ENCODE data around the gene EXTL1. TPM values are rescaled to one million over a fixed set of nuclear protein-coding genes. Genes with fewer than 3 reads are reported as not detected.

EXTL1 gene
- total and polyA plus RNA-seq, 2 donors from 2014 or later, result 0.28 to 0.45 TPM

DNA sequence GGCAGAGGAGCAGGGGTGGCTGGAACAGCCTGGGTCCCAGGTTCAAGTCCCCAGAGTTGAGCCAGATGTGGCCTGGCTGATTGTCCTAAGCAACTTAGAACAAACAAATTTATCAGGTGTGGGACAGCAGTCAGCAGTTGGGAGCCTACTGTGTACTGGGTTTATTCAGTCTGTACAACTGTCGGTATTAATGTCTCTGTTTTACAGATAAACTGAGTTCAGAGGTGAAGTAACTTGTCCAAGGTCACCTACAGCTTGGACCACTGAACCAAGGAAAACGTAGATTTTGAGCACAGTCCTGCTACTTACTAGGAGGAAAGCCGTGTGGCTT, 60.4 kb downstream of the EXTL1 start:
- FAIRE-seq, result no peak

GRCh38 chr1:26083208-26083607, 61.6 kb downstream of the EXTL1 start:
- TF ChIP-seq, protein P1, sequence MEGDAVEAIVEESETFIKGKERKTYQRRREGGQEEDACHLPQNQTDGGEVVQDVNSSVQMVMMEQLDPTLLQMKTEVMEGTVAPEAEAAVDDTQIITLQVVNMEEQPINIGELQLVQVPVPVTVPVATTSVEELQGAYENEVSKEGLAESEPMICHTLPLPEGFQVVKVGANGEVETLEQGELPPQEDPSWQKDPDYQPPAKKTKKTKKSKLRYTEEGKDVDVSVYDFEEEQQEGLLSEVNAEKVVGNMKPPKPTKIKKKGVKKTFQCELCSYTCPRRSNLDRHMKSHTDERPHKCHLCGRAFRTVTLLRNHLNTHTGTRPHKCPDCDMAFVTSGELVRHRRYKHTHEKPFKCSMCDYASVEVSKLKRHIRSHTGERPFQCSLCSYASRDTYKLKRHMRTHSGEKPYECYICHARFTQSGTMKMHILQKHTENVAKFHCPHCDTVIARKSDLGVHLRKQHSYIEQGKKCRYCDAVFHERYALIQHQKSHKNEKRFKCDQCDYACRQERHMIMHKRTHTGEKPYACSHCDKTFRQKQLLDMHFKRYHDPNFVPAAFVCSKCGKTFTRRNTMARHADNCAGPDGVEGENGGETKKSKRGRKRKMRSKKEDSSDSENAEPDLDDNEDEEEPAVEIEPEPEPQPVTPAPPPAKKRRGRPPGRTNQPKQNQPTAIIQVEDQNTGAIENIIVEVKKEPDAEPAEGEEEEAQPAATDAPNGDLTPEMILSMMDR (IDR thresholded peaks at IDR 0.05; ENCODE audit: borderline replicate concordance, extremely low read depth, insufficient read depth), result no peak
- no peaks in the 10 kb centered on the region for H3K4me1 ChIP-seq (ENCODE audit: control insufficient read depth in 2 of 3, insufficient read depth in 2 of 3, low read depth in 1 of 3, low read length in 3 of 3)
- no peak overlapping the region for H3K27ac ChIP-seq (ENCODE audit: low read depth in 2 of 2, low read length in 2 of 2)
- H3K9ac ChIP-seq (ENCODE audit: low read length in 3 of 3), result no peak overlapping the region
- no peaks in the 10 kb centered on the region for H3K36me3 ChIP-seq (ENCODE audit: control insufficient read depth in 2 of 3, insufficient read depth in 3 of 3, low read length in 3 of 3)
- no peak for FAIRE-seq
- DNase-seq, result no peak
- intact Hi-C loops (cut with DNase I), result no loop called here
- no peak overlapping the region for H3K4me3 ChIP-seq (ENCODE audit: low read length in 3 of 3)
- no peaks in the 10 kb centered on the region for H3K27me3 ChIP-seq (ENCODE audit: control insufficient read depth, insufficient read depth, low read length)
- H3K9me3 ChIP-seq (ENCODE audit: control insufficient read depth in 2 of 3, insufficient read depth in 1 of 3, low read length in 3 of 3), result no peaks in the 10 kb centered on the region

More for the DNA sequence above, 60.4 kb downstream of the EXTL1 start:
- Histone ChIP-seq H3K4me1 (ENCODE audit: control insufficient read depth in 2 of 3, insufficient read depth in 2 of 3, low read depth in 1 of 3, low read length in 3 of 3) (no peaks in the 10 kb centered on the region), H3K36me3 (ENCODE audit: control insufficient read depth in 2 of 3, insufficient read depth in 3 of 3, low read length in 3 of 3) (no peaks in the 10 kb centered on the region), H3K27ac (ENCODE audit: low read depth in 2 of 2, low read length in 2 of 2) (no peak overlapping the region), H3K27me3 (ENCODE audit: control insufficient read depth, insufficient read depth, low read length) (no peaks in the 10 kb centered on the region), H3K4me3 (ENCODE audit: low read length in 3 of 3) (no peak overlapping the region), H3K9me3 (ENCODE audit: control insufficient read depth in 2 of 3, insufficient read depth in 1 of 3, low read length in 3 of 3) (no peaks in the 10 kb centered on the region), H3K9ac (ENCODE audit: low read length in 3 of 3) (no peak overlapping the region)
- DNase-seq, result no peak
- intact Hi-C loops (cut with DNase I), result no loop called here
- TF ChIP-seq, protein P1 (IDR thresholded peaks at IDR 0.05; ENCODE audit: borderline replicate concordance, extremely low read depth, insufficient read depth), result no peak

DNA sequence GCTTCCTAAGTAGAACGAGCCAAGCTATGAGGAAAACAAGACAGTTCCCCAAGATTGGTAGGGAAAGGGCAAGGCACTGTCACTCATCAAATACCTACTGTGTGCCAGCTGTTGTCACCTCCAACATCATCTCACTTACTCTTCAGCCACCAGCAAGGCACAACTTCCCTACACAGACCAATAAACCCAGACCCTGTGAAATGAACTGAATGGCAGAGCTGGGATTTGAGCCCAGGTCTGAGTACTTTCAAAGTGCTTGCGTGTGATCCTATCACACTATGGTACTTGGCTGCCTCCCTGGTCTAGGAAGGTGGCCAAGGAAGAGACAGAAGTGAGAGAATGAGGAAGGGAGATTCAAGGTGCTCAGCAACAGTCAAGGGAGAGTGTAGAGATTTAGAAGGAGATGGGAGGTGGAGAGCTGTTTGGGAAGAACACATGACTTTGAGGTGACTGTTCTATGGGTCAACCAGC, 62.6 kb downstream of the EXTL1 start:
- H3K4me3 ChIP-seq (ENCODE audit: low read length in 3 of 3), result no peak overlapping the region
- intact Hi-C loops (cut with DNase I), result no loop called here
- no peaks in the 10 kb centered on the region for H3K4me1 ChIP-seq (ENCODE audit: control insufficient read depth in 2 of 3, insufficient read depth in 2 of 3, low read depth in 1 of 3, low read length in 3 of 3)
- FAIRE-seq, result no peak
- H3K27me3 ChIP-seq (ENCODE audit: control insufficient read depth, insufficient read depth, low read length), result no peaks in the 10 kb centered on the region
- TF ChIP-seq, protein P1 (IDR thresholded peaks at IDR 0.05; ENCODE audit: borderline replicate concordance, extremely low read depth, insufficient read depth), result no peak
- no peak overlapping the region for H3K9ac ChIP-seq (ENCODE audit: low read length in 3 of 3)
- H3K9me3 ChIP-seq (ENCODE audit: control insufficient read depth in 2 of 3, insufficient read depth in 1 of 3, low read length in 3 of 3), result no peaks in the 10 kb centered on the region
- no peaks in the 10 kb centered on the region for H3K36me3 ChIP-seq (ENCODE audit: control insufficient read depth in 2 of 3, insufficient read depth in 3 of 3, low read length in 3 of 3)
- no peak for DNase-seq
- H3K27ac ChIP-seq (ENCODE audit: low read depth in 2 of 2, low read length in 2 of 2), result no peak overlapping the region

GRCh38 chr1:26084844-26085243, 63.3 kb downstream of the EXTL1 start:
- H3K27ac ChIP-seq (ENCODE audit: low read depth in 2 of 2, low read length in 2 of 2), result no peak overlapping the region
- H3K36me3 ChIP-seq (ENCODE audit: control insufficient read depth in 2 of 3, insufficient read depth in 3 of 3, low read length in 3 of 3), result no peaks in the 10 kb centered on the region
- H3K4me1 ChIP-seq (ENCODE audit: control insufficient read depth in 2 of 3, insufficient read depth in 2 of 3, low read depth in 1 of 3, low read length in 3 of 3), result no peaks in the 10 kb centered on the region
- intact Hi-C loops (cut with DNase I), result no loop called here
- TF ChIP-seq, protein P1 (IDR thresholded peaks at IDR 0.05; ENCODE audit: borderline replicate concordance, extremely low read depth, insufficient read depth), result no peak
- FAIRE-seq, result no peak
- no peak overlapping the region for H3K4me3 ChIP-seq (ENCODE audit: low read length in 3 of 3)
- H3K27me3 ChIP-seq (ENCODE audit: control insufficient read depth, insufficient read depth, low read length), result no peaks in the 10 kb centered on the region
- DNase-seq, result no peak
- no peaks in the 10 kb centered on the region for H3K9me3 ChIP-seq (ENCODE audit: control insufficient read depth in 2 of 3, insufficient read depth in 1 of 3, low read length in 3 of 3)
- H3K9ac ChIP-seq (ENCODE audit: low read length in 3 of 3), result no peak overlapping the region

Data from kidney (tissue), 14 donors.